Measurements from ENCODE around the gene CENPW.

DNA sequence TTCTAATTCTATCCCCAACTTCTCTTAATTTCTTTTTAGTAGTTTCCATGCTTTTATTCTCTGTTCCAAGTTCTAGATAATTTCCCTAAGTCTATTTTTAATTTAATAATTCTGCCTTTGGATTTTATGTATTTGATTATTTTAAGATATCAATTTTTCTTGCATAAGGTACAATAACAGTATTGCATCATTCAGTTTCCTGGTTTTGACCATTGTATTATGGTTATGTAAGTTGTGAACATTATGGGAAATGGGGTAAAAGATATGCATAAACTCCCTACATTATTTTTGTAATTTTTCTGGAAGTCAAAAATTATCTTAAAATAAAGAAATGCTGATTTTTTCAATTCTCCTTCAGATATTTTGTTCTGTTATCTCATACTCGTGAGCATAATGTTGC lies 21.1 kb upstream of the CENPW start:
- TF ChIP-seq YY1 (IDR thresholded peaks at IDR 0.05; ENCODE audit: insufficient read depth, insufficient read length) (no peak), ZNF274 (IDR thresholded peaks at IDR 0.05; ENCODE audit: low read depth, low read length) (no peak), SUZ12 (IDR thresholded peaks at IDR 0.05; ENCODE audit: extremely low read depth, insufficient read depth, insufficient read length) (no peak)
